Right ventricle myocardium superior (tissue), 1 donor: ENCODE measurements around the gene FHL5. TPM values are rescaled to one million over a fixed set of nuclear protein-coding genes. Genes with fewer than 3 reads are reported as not detected.
"Not testable (repeated sequence)": the region's sequence is repeated elsewhere in the genome, so short reads cannot be mapped to it uniquely, and the experiment has no call there.

ENCODE experiments used
- ATAC-seq: fragments of 200-7000 bp; cut with Tn5 transposase; one replicate; pipeline ENCODE4 v1.9.1; 2020; ENCODE audit warnings: mild to moderate bottlenecking; ENCODE audit not compliant: poor library complexity
- DNase-seq: peaks from one replicate; pipeline ENCODE4 v3.0.0-alpha.2; 2020
- intact Hi-C: fragments of 100-400 bp; cut with DNase I; formaldehyde crosslinking; loops from one replicate; pipeline ENCODE4 v1.11.2; 2022
- total RNA-seq: library from RNA; stranded (reverse); fragmentation: NEBNext Ultra II Directional; extraction: Animal tissue kit (Norgen Biotek cat#: 25700); gene quantifications from one replicate; pipeline ENCODE4 v1.2.1, GENCODE V29; 2021
- donor health status: DM: no; HTN: yes; CAD: no; lungs with severe emphysema.

The FHL5 gene
- total RNA-seq, 1 donor from 2014 or later: 7.2 TPM

DNA sequence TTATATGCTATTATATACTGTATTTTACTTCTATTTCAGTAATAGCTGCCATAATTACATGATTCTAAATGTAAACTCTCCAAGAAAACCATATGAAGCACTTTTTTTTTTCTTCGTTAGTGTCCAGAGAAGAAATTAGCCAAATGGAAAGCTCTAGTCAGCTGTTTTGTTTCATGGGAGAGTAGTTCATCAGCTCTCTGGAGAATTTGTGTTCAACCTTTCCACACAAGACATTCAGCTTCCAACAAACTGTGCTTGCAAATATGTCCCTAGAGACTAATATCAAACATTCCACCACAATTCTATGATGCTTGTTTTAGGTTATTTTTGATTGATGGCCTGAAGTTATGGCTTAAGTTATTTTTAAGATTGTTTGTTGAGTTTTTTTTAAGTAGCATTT lies 19.5 kb downstream of the FHL5 start:
- intact Hi-C loops: no loop called here
- DNase-seq (no peak), ATAC-seq (peak; percentile 25)

DNA sequence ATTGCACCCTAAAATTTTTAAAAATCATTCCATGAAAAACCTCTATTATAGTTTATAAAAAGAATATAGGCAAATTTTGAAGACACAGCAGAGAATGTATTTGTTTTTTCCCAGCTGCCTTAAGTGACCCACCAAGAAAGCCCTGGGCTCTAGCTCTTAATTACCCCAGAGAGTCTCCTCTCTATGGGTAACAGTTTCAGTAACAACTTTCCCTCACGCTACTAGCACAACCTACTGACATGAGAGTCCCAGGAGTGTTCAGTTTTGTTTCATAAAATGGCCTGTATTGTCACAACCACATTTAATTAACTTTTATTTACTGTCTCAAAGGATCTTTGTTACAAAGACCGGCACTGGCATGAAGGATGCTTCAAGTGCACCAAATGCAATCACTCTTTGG lies 41.5 kb downstream of the FHL5 start:
- no peak for ATAC-seq
- DNase-seq: no peak
- intact Hi-C loops: no loop called here

DNA sequence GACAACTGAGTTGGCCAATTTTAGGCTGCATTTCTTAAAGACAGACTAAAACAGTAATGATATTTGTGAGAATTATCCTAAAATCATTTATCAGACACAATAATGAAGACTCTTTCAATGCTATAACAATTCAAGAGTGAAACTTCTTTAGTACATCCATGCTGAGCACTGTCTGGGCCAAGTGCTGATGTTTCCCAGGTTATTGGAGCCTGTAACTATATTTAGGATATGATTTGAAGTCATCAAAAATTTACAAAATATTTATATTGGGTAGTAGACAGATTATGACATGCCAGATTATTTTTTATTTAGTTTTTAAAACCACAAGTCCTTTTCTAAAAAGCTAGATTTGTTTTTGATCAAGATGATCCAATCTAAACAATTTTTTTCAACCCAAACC lies 45.1 kb downstream of the FHL5 start:
- DNase-seq (no peak), ATAC-seq (no peak)
- intact Hi-C loops: no loop called here

DNA sequence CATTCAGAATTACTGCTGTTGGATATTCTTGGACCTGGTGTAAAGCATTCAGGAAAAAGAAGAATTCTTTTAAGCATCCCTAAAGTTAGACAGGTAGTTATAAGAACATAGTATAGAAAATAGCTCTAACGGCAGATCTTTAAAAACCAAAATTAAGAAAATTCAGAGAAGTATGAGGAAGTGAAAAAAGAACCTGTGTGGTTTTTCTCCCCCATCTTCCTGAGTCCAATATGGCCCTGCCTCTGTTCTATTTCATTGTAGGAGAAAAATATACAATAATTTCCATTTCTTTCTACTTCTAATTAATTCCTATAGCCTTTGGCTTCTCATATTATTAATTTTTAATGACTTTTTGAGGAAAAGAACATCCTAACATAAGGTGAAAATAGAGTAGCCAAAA lies 47.1 kb downstream of the FHL5 start:
- ATAC-seq (no peak), DNase-seq (no peak)
- intact Hi-C loops: no loop called here

DNA sequence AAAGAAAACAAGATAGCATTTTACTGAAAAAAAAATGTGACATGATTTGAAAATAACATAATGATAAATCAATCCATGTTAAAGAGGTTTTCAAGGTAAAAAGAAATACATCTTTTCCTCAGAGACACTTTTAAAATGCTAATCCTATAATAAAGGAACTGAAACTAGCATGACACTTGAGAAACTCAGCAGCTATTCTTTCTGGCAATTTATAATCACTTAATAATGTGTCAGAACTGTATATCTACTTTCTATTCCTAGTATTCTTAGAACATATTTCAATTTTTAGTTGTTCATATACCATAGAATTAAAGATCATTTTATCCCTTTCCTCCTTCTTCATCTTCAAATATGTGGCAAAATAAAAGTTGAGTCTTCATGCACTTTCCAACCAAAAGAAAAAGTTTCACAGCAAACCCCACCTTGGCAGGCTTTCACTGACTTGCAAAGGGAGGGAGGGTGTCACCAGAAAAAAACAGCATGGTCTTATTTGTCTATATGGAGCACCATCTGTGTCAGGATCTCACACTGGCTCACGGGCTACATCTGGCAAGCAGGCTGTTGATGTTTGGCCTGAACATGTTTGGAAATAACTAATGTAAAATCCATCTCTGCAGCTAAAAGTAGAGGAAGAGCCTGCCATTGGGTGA lies 48.5 kb downstream of the FHL5 start:
- no peak for DNase-seq
- no peak for ATAC-seq
- intact Hi-C loops: no loop called here

DNA sequence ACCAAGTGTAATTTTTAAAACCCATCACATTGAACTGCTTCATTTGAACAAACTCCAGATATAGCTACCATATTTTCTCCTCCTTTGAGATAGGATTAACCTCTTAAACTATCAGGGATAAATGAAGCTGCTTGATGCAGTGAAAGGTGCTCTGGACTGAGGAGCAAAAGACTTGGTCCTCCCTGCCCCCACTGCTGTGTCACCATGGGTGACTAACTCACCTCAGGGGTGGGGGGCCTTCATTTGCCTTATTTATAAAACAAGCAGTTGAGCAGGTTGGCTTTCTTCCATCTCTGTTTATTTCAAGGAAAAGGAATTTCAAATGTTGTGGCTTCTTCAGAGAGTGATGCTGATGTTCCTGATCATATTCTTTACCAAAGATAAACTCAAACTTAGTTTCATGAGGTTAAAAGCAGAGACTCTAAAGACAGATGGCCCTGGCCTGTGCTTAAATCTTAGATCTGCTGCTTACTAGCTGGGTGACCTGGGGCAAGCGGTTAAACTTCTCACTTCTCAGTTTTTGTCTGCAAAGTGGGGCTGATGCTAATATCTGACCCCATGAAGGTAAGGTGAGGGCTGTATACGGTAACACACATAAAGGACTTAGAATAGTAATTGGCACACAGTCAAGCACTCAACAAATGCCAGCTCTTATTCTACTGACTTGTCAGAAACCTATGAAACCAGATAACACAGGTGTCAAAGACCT lies 50.5 kb downstream of the FHL5 start:
- ATAC-seq (no peak), DNase-seq (no peak)
- intact Hi-C loops: no loop called here

DNA sequence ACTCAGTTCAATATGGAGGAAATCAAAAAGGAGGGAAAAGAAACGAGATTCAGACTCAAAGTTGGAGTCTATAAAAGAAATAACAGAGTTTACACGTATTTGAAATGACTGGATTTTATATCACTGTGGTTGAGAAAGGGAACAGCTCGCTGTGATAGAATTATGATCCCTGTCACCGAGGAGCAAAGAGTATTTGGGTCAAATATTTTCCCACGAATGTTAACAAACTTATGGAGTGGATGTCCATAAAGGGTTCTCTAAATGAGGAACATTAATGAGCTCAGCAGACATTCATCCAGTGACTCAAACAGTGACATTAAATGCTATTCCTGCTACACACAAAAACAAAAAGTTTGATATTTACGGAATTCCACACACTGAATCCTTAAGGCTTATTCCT lies 57.9 kb downstream of the FHL5 start:
- ATAC-seq (no peak), DNase-seq (no peak)
- intact Hi-C loops: loop anchor here (5.0 kb wide), 1 partner anchor 276 kb away; the partner anchor contains the start of gene NDUFAF4

DNA sequence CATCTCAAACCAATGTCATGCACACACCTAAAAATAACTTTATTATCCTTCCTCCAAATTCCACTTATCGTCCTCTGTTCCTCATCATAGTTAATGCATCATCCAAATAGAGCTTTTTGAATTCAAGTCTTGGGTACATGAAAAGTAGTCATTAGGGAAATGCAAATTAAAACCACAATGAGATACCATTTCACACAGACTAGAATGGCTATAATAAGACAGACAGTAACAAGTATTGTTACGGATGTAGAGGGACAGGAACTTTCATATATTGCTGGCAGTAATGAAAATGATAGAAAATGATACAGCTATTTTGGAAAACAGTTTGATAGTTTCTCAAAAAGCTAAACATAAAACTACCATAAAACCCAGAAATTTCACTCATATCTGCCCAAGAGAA lies 59.1 kb downstream of the FHL5 start:
- intact Hi-C loops: loop anchor here (5.0 kb wide), 1 partner anchor 275 kb away; the partner anchor contains the start of gene NDUFAF4
- DNase-seq (no peak), ATAC-seq (no peak)

DNA sequence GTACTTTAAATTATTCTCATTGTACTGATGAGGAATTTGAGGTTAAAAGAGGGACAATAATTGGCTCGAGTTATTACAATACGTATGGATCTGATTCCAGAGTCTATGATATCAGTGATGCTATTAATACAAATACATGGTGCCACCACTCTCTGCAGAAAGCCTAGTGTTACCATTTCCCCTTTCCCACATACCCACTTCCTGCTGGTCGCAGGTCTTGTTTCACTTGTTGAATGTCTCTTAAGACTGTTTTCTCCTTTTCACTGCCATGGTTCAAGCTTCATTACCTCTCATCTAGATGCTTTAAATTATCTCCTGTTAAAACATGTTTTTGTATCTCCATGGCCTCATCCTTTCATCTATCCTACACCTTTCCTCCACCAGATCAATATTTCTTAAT lies 62.0 kb downstream of the FHL5 start:
- ATAC-seq (no peak), DNase-seq (no peak)
- intact Hi-C loops: loop anchor here (5.0 kb wide), 2 partner anchors 272 to 437 kb away; partner anchors contain the start of gene NDUFAF4

DNA sequence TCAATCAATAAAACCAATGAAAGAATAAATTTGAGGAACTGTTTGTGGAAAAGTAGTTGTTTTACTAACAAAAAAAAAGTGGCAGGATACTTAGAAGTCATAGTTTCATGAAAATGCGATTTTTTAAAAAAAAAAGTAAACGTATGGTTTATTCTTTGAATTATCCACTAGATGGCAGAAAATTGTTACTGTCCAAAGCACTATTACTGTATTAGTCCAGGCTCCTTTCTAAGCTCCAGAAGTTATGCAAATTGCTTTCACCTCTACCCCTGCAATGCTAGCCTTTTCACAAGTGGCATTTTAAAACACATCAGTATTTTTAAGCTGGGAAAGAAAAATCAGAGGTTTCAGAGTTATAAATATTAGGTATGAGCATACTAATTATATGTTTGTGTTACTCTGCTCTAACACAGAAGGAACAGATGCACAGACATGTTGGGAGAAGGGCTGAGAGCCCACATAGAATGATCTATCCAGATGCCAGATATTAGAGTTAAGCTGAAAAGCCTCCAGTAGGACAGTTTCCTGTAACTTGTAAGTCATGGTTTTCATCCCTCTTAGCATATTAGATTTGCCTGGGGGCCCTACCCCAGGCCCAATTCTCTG lies 63.9 kb downstream of the FHL5 start:
- intact Hi-C loops: loop anchor here (5.0 kb wide), 1 partner anchor 435 kb away; no protein-coding TSS in a partner anchor
- ATAC-seq: peak; percentile 66
- DNase-seq: no peak

DNA sequence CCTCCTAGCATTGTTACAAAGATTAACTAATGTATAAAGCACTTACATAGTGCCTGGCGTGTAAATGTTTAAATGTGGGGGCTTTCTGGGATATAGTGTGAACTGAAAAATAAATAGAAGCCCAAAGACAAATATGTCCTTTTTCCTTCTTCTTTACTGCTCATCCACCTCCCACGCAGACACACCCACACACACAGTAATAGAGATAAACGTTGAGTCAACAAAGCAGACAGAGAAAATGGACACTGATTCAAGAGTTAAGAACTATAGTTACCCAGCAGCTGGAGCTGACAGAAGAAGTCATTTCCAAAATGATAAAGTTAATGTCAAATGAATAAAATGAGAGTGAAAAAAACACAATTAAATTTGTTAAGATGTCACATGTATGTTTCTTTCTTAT lies 68.3 kb downstream of the FHL5 start:
- intact Hi-C loops: no loop called here
- ATAC-seq (no peak), DNase-seq (no peak)

DNA sequence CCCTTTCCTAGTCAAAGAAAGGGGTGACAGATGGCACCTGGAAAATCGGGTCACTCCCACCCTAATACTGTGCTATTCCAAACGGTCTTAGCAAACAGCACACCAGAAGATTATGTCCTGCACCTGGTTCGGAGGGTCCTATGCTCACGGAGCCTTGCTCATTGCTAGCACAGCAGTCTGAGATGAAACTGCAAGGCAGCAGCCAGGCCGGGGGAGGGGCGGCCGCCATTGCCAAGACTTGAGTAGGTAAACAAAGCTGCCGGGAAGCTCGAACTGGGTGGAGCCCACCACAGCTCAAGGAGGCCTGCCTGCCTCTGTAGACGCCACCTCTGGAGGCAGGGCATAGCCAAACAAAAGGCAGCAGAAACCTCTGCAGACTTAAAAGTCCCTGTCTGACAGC lies 75.1 kb downstream of the FHL5 start:
- DNase-seq, ATAC-seq, intact Hi-C loops: not testable (repeated sequence)

DNA sequence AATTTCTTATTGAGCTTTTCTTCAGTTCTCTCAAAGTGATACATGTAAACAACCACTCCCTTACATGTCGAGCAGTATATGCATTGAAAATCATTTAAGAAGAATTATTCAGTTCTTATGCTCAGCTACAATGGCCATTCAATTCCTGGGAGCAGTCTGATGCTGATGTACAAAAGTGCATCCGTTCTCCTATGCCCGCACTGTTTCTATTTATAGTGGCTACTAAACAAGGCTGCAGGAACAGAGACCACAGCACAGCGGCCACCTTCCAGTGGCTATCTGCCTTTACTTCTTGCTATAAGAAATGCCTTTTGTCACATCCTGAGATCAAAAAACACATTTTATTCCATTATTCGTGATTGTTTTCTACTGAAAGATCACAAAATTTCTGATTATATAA lies 82.2 kb downstream of the FHL5 start:
- no peak for ATAC-seq
- no peak for DNase-seq
- intact Hi-C loops: no loop called here

DNA sequence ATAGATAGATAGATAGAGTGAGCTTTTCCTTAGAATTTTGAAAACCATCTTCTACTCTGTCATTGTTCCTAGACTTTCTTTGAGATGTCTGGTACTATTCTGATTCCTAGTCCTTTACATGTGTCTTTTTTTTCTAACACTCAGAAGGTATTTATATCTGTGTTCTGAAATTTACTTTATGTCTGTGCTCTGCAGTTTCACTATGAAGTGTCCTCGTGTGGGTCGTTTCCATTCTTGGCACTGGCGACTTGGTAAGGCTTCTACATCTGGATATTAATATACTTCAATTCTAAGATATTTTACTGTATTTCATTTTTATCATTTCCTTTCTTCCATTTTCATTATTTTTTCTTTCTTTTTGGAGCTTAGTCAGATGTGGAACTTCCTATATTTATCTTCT lies 87.0 kb downstream of the FHL5 start:
- intact Hi-C loops: no loop called here
- ATAC-seq: no peak

DNA sequence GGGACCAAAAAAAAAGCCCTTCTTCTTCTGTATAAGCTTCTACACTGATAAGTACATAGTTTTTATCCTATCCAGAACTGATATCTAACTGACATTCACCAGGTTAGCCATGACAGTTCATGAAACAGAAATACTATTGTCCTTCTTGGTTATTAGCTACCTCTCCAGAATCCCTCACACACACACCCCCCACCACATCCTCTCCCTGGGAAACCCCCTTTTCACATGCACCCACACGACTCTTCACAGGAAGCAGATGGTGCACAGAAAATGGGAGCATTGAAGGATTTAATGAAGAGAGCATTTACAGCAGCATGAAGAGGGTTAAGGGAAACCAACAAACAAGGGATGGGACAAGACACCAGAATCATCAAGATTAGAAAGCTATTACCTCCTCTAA lies 88.9 kb downstream of the FHL5 start:
- no peak for DNase-seq

More for the DNA sequence above, 87.0 kb downstream of the FHL5 start:
- no peak for DNase-seq

DNA sequence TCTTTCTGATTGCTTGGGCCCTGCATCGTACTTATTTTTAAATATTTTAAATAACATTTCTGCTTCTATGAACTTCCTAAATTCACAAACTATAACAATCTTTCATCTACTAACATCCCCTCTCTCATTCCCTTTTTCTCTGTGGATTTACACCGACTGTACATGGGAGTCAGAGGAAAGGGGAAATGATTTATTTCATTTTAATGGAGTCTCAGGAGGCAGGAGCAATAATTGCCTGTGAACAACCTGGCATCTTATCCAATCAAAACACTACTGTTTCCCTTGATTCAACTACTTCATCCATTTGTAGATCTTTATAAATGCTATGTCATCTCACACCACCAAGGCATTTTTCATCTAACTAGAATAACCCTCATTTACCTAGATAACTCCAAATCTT lies 89.6 kb downstream of the FHL5 start:
- ATAC-seq (no peak), DNase-seq (no peak)
- intact Hi-C loops: no loop called here

More for the DNA sequence above, 88.9 kb downstream of the FHL5 start:
- intact Hi-C loops: no loop called here
- no peak for ATAC-seq

DNA sequence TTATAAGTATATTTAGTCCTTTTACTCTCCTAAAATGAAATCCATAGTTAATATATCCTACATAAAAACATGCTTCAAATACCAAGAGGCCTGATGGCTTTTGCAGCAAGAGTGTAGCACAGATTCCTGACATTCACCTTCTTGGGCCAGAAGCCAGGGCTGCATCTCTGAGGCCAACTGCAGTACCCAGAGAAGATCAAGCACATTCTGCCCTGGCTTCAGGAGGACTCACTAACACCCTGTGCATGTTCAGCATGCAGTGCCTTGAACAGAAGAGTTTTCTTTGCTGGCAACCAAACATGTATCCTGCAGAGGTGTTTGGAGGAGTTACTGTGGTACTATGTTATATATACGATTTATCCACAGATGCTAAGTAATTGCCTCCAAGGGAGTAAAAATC lies 90.3 kb downstream of the FHL5 start:
- ATAC-seq (no peak), DNase-seq (no peak)
- intact Hi-C loops: no loop called here

DNA sequence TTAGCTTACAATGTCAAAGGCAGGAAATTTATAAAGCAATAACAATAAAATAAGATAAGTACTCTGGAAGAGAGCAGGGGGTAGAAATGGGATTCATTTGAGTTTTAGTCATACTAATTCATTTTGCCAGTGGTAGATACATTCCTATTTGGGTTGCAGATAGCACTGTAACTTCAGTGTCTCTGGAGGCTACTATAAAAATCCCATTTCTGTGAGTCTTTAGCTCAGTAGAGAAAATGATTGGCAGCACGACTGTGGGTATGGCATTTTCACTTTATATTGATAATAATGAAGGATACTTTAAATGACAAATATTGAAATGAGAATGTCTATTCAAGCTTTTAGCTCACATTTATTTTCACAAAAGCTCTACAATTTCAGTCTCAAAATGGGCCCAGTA lies 93.6 kb downstream of the FHL5 start:
- no peak for ATAC-seq
- intact Hi-C loops: no loop called here
- DNase-seq: no peak

DNA sequence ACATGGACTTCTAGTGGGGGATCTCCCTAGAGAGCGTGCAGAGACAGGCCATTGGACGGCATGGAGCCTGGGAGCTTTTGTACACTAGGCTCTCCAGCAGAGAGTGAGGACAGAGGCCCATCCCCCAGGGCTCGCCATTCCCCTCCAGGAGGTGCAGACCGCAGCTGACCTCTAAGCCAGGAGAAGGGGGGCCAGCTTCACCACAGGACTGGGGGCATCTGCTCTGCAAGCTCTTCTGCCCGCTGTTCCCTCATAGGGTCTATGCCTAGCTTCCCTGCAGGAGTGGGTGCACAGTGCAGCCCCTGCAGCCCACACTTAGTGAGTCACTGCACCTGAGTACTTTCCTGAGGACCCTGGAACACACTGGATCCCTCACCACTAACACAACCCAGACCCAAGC lies 94.4 kb downstream of the FHL5 start:
- DNase-seq: no peak

More for the DNA sequence above, 94.4 kb downstream of the FHL5 start:
- intact Hi-C loops: no loop called here
- ATAC-seq: no peak
